AML-193 (cell line): ENCODE data around the gene TRERF1.
A peak's percentile ranks its signal among the peaks of the same experiment; 100 is the strongest.
"Not testable (repeated sequence)": the region's sequence is repeated elsewhere in the genome, so short reads cannot be mapped to it uniquely, and the experiment has no call there.

ENCODE experiments used
- DNase-seq, 2 experiments: peaks; one replicate each; lab custom pipeline; 2025; lab: John Stamatoyannopoulos, UW

TRERF1 gene, protein sequence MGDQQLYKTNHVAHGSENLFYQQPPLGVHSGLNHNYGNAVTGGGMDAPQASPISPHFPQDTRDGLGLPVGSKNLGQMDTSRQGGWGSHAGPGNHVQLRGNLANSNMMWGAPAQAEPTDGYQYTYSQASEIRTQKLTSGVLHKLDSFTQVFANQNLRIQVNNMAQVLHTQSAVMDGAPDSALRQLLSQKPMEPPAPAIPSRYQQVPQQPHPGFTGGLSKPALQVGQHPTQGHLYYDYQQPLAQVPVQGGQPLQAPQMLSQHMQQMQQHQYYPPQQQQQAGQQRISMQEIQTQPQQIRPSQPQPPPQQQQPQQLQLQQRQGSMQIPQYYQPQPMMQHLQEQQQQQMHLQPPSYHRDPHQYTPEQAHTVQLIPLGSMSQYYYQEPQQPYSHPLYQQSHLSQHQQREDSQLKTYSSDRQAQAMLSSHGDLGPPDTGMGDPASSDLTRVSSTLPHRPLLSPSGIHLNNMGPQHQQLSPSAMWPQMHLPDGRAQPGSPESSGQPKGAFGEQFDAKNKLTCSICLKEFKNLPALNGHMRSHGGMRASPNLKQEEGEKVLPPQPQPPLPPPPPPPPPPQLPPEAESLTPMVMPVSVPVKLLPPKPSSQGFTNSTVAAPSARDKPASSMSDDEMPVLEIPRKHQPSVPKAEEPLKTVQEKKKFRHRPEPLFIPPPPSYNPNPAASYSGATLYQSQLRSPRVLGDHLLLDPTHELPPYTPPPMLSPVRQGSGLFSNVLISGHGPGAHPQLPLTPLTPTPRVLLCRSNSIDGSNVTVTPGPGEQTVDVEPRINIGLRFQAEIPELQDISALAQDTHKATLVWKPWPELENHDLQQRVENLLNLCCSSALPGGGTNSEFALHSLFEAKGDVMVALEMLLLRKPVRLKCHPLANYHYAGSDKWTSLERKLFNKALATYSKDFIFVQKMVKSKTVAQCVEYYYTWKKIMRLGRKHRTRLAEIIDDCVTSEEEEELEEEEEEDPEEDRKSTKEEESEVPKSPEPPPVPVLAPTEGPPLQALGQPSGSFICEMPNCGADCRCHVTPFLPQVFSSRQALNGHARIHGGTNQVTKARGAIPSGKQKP (N-terminal part only)

DNA sequence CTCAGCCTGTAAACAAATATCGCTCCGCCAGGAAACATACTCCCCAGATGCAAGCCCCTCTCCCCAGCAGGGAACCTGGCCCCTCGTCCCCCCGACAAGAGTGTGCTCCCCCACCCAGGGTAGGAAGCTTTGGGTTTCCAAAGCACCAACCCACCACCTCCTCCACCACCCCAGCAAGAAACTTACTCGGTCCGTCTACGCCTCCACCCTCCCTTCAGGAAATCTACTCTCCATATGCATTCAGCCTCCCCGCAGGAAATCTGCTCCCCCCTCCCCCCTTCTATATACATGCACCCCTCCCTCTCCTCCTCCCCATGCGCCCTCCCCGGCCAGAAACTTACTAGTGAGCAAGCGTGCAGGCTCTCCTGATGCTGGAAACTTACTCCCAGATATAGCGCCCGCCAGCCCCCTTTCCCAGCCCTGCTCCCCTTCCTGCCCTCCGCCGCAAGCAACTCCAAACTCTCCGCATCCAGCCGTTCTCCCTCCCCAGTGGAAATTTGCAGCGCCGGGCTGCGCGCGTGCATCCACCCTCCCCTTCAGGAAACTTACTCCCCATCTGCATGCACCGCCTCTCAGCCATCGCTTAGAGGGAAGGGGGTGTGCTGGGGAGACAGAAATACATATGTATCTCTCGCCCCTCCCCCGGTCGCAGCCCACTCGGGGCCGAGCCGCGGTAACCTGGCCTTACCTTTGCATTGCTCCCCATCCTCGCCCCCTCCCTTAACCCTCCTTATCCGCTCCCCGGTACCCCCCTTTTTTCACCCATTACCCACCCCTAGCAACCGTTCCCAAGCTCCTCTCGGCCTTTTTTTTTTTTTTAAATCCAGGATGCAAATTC, at the start of gene TRERF1:
TSS of gene TRERF1 (minus strand) at position 594 of the 838 bp plus-strand sequence. CDS start 182,336 bp downstream, outside the sequence.
- DNase-seq: peak; percentile 81

DNA sequence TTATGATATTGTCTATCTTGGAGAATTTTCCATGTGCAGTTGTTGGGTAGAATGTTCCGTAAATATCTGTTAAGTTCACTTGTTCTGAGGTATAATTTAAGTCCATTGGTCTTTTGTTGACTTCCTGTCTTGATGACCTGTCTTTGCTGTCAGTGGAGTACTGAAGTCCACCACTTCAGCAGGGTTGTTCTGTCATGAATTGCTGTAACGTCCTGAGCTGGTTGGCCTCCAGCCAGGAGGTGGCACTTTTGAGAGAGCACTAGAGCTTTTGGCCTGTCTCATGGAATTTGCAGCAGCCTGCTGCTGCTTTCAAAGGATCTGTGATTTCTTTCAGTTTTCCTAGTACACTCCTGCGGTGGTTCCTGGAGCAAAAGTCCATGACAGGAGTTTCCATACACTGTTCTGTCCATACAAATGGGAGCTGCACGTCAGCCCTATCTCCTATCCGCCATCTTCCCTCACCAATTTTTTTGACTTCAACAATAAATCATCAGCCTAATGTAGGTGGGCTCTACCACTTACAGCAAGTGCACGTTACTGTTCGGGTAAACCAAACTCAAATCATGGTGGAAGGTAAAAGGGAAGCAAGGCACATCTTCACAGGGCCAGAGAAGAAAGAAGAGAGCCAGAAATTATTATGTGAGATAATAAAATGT, 46.9 kb upstream of the TRERF1 start:
- DNase-seq: no peak

DNA sequence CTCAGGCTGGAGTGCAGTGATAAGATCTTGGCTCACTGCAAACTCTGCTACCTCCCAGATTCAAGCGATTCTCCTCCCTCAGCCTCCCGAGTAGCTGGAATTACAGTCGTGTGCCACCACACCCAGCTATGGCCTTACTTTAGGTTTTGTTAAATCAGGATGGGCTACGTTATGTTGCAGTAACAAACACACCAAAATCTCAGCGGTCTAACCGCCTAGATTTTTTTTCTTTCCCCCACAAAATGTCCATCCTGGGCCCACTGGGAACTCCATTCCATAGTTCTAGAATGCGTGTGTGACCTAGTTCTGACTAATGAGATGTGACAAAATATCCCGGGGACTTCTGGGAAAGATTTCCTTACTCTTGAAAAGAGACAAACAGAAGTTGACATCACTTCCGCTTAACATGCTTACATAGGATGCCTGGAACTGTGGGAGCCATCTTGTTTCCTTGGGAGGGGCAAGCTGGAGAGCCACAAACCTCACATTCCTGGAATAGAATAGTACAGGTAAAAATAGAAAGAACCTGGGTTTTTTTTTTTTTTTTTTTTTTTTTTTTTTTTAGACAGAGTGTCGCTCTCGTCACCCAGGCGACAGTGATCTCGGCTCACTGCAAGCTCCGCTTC, 42.3 kb upstream of the TRERF1 start:
- no peak for DNase-seq

DNA sequence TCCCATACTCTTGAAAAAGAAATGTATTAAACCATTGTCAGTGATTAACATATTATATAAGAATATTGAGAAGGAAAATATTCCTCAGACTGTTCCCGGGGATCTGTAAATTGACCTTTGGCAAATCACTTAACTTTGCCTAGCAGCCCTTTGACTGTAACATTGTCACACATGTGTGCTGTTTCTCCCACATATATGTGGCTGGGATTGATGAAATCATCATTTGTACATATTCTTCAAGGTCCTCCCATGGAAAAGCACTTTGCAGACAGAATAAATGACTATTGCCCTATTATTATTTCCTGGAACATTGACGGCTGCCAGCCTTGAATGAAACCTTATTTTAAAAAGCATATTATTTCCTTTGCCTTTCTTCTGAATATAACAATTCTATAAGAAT, 36.4 kb upstream of the TRERF1 start:
- DNase-seq: no peak

DNA sequence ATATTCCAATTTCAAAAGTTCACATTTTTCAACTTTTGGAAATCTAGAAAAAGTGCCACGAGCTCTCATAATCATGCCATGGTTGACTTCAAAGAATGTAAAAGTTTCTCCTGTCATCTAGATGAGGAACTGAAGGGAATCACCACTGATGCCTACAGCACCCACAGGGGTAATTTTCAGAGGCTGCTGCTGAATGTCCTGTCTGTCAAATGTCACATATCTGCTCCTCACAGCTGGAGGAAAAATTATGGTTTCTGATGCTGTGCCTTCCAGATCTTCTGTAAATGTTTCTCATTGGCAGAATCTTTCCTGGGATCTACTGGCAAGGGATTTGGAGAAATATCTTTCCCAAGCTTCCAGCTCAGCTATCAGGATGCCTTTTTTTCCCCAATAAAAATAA, 32.5 kb upstream of the TRERF1 start:
- DNase-seq: no peak

DNA sequence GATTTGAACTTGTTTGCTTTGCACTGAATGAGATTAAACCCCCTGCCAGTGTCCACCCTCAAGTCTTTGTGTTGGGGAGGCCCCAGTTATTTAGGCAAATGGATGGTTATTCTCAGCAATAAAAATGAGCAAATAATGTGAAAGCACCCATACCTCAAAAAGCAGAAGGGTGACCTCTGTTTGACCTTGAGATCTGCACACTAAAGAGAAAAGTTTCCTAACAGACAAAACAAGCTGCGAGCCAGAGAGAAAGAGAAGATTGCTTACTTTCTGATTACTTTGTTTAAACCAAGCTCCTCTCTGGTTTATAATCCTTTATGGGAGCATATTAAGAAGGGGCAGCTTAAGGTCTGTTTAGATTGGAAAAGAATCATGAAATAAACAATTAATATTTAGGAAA, 30.4 kb upstream of the TRERF1 start:
- no peak for DNase-seq

DNA sequence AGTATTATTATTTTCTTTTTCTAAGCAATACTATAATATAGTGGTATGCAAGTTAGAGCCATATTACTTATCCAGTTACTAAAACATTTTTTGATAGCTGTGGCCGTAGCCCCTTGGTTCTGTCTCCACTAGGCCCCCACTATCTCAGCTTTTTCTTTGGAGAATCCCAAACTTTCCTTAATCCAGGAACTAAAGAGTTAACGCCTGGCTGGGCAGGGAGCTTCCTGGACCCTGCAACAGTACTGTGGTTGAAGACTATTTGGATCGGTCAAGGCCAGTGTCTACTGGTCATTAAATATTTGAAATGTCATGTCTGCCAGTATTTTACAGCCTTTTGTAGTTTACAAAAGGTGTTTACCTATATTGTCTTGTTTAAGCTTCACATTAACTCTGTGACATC, 20.0 kb upstream of the TRERF1 start:
- no peak for DNase-seq

DNA sequence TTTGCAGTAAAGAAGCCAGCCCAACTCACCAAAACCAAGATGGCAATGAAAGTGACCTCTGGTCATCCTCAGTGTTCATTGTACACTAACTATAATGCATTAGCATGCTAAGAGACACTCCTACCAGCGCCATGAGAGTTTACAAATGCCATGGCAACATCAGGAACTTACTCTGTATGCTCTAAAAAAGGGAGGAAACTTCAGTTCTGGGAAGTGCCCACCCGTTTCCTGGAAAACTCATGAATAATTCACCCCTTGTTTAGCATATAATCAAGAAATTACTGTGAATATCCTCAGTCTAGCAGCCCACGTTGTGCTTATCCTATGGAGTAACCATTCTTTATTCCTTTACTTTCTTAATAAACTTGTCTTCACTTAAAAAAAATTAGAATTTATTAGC, 19.4 kb upstream of the TRERF1 start:
- DNase-seq: no peak

DNA sequence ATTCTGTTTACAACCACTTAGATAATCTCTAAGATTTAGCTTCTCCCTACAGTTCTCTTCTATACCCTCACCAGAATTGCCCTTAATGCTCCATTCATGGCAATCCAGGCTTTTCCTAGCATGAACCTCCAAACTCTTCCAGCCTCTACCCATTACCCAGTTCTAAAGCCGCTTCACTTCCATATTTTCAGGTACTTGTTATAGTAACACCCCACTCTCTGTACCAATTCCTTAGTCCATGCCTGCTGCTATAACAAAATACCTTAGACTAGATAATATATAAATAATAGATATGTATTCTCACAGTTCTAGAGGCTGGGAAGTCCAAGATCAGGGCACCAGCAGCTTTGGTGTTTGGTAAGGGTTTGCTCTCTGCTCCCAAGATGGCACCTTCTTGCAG, 16.5 kb upstream of the TRERF1 start:
- no peak for DNase-seq

DNA sequence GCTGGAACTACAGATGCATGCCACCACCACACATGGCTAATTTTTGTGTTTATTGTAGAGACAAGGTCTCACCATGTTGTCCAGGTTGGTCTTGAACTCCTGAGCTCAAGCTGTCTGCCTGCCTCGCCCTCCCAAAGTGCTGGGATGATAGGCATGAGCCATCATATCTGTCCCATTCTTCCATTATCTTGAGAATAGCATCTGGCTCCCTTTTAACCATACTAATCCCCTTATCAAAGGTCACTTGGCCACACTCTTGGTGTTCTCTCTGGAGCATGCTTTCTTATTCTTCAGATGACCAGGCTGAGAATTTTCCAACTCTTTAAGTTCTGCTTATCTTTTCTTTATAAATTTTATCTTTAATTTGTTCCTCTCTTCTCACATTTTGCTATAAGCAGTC, 15.9 kb upstream of the TRERF1 start:
- DNase-seq: no peak

DNA sequence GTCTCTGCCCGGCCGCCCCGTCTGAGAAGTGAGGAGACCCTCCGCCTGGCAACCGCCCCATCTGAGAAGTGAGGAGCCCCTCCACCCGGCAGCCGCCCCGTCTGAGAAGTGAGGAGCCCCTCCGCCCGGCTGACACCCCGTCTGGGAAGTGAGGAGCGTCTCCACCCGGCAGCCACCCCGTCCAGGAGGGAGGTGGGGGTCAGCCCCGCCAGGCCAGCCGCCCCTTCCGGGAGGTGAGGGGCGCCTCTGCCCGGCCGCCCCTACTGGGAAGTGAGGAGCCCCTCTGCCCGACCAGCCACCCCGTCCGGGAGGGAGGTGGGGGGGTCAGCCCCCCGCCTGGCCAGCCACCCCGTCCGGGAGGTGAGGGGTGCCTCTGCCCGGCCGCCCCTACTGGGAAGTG, 14.7 kb upstream of the TRERF1 start:
- not testable (repeated sequence) for DNase-seq

DNA sequence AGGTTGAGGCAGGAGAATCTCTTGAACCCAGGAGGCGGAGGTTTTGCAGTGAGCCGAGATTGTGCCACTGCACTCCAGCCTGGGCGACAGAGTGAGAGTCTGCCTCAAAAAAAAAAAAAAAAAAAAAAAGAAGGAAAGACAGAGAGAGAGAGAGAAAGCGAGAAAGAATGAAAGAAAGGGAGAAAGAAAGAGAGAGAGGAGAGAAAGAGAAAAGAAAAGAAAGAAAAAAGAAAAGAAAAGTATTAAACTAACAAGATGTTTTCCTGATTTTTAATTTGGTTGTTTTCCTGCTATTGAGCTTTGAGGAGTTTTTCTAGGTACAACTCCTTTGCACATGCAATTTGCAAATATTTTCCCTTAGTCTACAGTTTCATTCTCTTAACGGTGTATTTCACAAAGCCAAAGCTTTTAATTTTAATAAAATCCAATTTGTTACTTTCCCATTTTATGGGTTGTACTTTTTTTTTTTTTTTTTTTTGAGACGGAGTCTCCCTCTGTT, 10.8 kb upstream of the TRERF1 start:
- no peak for DNase-seq

DNA sequence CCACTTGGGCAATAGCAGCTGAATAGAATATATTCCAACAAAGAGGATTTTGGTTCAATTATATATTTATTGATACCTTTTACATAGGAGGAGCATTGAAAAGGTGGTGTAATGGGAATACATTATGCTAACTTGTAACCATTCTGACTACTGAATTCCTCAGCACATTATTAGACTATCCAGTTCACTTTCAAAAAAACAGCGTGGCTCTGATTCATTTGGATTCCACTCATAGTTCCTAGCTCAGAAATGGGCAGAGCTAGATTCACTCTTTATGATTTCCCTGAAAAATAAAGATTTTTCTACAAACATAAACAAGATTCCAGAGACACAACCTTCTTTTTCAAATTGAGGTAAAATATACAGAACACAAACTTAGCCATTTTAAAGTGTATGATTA, 9.2 kb upstream of the TRERF1 start:
- DNase-seq: no peak

DNA sequence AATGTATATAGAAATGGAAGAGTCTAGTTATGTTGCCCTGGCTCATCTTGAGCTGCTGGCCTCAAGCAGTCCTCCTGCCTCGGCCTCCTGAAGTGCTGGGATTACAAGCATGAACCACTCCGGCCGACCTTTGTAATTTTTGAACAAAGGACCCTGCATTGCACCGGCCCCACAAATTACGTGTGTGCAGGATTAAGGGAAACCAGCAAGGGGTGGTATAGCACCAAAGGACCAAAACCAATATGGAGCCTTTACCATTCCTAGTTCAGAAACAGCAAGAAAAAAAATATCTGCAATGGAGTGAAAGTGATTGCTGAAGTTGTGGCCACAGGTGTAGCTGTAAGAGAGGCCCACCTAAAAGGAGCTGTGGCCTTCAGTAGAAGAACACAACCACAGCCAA, 8.2 kb upstream of the TRERF1 start:
- no peak for DNase-seq

DNA sequence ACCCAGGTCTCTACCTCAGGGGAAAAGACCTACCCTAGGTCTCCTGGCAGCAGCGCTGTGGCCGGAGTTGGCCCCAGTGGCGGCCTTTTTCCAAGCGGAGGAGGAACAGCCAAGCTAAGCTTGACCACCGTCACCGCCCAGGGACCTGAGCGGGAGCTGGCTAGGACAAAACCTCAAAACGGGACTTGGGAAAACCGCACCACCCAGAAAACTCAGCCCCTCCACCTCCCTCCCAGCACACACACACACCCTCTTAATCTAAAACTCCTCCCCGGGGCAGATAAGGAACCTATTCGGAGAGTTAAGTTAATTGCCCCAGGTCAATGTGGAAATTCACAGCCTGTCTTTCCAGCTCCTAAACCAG, 2.7 kb upstream of the TRERF1 start:
- DNase-seq: no peak

DNA sequence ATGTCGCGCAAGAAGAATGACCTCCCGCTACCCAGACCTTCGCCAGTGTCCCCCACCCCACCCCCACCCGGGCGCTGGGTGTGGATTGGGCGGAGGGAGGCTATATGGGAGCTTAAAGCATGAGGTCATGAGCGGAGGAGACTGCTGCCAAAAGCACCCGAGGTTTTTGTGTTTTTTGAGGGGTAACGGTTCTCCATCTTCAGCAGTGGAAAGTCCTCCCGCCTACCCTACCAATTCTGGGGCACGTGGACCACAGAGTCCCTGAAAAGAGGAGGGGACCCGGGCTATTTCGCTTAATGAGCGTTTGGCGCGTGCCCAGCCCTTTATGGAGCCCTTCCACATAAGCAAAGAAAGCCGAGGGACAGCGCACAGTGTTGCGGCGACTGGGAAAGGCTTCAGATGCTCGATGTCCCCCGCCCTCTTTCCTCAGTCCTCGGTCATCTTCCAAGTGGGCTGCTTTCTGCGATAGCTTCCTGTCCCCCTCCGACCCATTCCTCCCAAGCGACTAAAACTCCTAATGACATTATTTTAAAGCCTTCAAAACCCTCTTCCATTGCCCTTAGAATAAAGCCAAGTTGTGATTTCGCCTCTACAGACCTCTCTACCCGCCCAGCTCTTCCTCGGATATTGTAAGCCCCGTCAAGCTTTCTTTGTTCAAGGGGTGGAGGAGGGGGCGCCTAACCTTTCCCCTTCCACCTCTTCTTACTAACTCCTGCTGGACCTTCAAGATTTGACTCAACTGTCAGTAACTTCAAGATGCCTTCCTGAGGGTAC, 2.1 kb upstream of the TRERF1 start:
- peak in 1 of 2 experiments; percentile 33 for DNase-seq

DNA sequence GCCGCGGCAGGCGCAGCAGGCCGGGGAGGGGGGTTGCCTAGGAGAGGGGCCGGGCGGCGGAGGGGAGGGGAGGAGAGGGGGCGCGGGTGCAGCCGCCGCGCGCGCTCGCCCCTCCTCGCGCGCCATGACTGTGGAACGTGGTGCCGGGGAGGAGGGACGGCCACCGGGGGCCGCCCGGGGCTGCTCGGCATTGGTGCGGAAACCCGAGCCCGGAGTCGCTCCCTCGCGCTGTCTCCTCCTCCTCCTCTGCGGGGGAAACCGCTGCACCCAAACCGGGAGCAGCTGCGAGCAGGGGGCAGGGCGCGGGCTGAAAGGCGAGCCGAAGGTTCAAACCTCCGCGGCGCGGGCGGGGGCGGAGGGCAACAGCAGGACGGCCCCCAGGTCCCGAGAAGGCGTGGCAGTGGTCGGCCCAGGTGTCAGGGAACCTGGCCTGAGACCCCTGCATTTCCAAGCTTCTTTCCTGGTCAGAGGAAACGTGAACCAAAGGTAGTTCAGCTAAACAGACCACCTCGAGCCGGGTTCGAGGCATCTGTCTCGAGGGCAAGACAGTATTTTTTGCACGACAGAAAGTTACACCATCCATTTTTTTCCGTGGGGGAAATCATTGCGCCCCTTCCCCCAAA, 1.4 kb upstream of the TRERF1 start:
- peak; percentile 76 to 85 for DNase-seq

DNA sequence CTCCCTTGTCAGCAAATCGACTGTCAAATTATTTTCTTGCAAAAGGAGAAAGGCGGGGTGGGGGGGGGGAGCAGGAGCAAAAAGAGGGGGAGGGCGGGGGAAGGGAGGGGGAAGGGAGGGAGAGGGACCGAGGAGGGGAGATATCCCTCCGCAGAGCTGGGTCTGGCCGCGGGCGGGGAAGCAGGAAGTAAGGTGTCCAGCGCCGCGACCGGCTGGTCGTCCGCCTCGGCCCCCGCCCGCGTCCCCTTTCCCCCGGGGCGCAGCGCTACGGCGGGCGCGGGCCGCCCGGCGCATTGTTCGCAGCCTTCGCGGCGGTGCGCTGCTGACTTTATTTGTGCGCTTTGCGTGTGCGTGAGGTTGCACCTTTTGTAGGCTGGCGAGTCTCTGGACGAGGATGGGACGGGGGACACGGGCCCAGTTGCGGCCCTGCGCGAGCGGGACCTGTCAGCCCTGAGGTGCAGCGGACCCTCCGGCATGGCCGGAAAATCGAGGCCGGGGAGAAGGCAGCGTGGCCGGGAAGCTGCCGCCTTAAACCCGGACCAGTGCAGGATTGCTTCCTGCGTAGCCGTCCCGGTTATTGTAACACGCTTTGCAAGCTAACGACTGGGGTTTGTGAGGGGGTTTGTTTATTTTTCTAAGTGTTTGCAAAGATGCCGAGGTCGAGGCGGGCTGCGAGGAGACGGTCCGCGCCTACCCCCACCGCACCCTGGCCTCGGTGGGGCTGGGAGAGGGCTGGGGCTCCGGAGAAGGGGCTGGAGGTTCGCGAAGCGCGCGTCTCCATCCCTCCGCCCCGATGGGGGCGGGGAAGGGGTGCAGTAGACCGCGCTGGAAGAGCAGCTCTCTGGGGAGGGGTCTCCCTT, 675 bp upstream of the TRERF1 start:
- peak; percentile 74 to 85 for DNase-seq
